ENCODE data around the gene SORBS2.
"Not testable (repeated sequence)": the region's sequence is repeated elsewhere in the genome, so short reads cannot be mapped to it uniquely, and the experiment has no call there.

Gene SORBS2

GRCh38 chr4:185713731-185714130, 98.3 kb downstream of the SORBS2 start:
- Histone ChIP-seq H3K36me3 (ENCODE audit: control insufficient read depth, insufficient read depth, low read length) (no peaks in the 10 kb centered on the region), H3K27me3 (ENCODE audit: control insufficient read depth, insufficient read depth, low read length) (no peaks in the 10 kb centered on the region), H3K4me1 (ENCODE audit: control insufficient read depth, insufficient read depth, low read length) (0 out of 2 replicates have a peak, but pooled peaks cover 1% of the 10 kb centered on the region), H3K27ac (ENCODE audit: low read length) (no peak overlapping the region), H3K4me3 (ENCODE audit: low read length) (no peak overlapping the region), H3K9me3 (ENCODE audit: control insufficient read depth, insufficient read depth, low read length) (no peaks in the 10 kb centered on the region)
- no peak for DNase-seq (ENCODE audit: low read depth, low spot score)
- no CpG with 5 or more reads among the region's 1 CpG for WGBS (ENCODE audit: insufficient coverage, insufficient read length)

GRCh38 chr4:185713272-185713671, 98.7 kb downstream of the SORBS2 start:
- Histone ChIP-seq H3K27me3 (ENCODE audit: control insufficient read depth, insufficient read depth, low read length) (no peaks in the 10 kb centered on the region), H3K4me3 (ENCODE audit: low read length) (no peak overlapping the region), H3K27ac (ENCODE audit: low read length) (no peak overlapping the region), H3K4me1 (ENCODE audit: control insufficient read depth, insufficient read depth, low read length) (0 out of 2 replicates have a peak, but pooled peaks cover 1% of the 10 kb centered on the region), H3K36me3 (ENCODE audit: control insufficient read depth, insufficient read depth, low read length) (no peaks in the 10 kb centered on the region), H3K9me3 (ENCODE audit: control insufficient read depth, insufficient read depth, low read length) (no peaks in the 10 kb centered on the region)
- no peak for DNase-seq (ENCODE audit: low read depth, low spot score)
- WGBS (ENCODE audit: insufficient coverage, insufficient read length): no CpG with 5 or more reads among the region's 5 CpGs

DNA sequence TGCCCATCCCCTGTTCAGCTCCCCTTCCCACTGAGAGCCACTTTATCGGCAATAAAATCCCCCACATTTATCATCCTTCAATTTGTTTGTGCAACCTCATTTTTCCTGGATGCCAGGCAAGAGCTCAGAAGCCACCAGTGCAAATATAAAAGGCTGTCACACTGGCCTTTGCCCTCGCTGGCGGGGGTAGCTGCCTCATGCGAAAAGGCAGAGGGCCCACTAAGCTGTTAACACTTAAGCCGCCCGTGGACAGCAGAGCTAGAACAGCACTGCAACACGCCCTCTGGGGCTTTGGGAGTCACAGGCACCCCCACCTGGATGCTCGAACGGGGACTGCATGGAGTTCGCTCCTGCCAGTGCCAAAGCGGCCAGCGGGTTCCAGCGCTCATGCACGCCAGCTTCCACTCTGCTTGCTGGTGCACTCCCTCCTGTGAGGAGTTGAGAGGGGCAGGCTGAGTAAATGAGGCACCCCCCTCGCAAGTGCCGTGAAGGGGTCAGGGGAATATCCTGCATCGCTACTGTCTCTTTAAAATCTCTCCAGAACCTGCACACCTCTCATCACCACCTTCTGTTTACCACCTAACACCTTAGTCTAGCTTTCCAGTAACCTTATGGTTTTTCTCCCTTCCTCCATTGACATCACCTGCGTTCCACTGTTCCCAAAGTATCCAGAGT, 99.5 kb downstream of the SORBS2 start:
- H3K36me3 ChIP-seq (ENCODE audit: control insufficient read depth, insufficient read depth, low read length): no peaks in the 10 kb centered on the region
- H3K9me3 ChIP-seq (ENCODE audit: control insufficient read depth, insufficient read depth, low read length): no peaks in the 10 kb centered on the region
- no CpG with 5 or more reads among the region's 18 CpGs for WGBS (ENCODE audit: insufficient coverage, insufficient read length)
- H3K4me1 ChIP-seq (ENCODE audit: control insufficient read depth, insufficient read depth, low read length): 0 out of 2 replicates have a peak, but pooled peaks cover 1% of the 10 kb centered on the region
- no peak overlapping the region for H3K4me3 ChIP-seq (ENCODE audit: low read length)
- H3K27me3 ChIP-seq (ENCODE audit: control insufficient read depth, insufficient read depth, low read length): no peaks in the 10 kb centered on the region
- no peak overlapping the region for H3K27ac ChIP-seq (ENCODE audit: low read length)
- no peak for DNase-seq (ENCODE audit: low read depth, low spot score)

DNA sequence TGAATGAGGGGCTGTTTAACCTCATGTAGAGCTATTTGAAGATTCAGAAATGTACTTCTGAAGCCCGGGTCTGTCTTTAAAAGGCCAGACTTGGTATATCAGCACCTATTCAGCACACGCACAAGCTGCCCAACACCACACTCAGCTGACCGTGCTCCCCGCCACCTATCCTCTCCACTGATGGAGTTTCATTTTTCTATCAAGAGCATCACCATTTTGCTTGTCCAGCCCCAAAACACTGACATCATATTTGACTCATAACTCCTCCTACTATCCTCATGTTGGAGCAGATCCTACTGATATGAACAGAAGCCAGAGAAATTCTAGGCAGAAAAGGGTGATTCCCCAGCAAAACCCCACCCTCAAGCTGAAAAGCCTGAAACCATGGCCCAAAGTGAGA, 100.3 kb downstream of the SORBS2 start:
- no peaks in the 10 kb centered on the region for H3K27me3 ChIP-seq (ENCODE audit: control insufficient read depth, insufficient read depth, low read length)
- no peak for DNase-seq (ENCODE audit: low read depth, low spot score)
- H3K4me3 ChIP-seq (ENCODE audit: low read length): no peak overlapping the region
- H3K4me1 ChIP-seq (ENCODE audit: control insufficient read depth, insufficient read depth, low read length): 0 out of 2 replicates have a peak, but pooled peaks cover 1% of the 10 kb centered on the region
- H3K27ac ChIP-seq (ENCODE audit: low read length): no peak overlapping the region
- H3K36me3 ChIP-seq (ENCODE audit: control insufficient read depth, insufficient read depth, low read length): no peaks in the 10 kb centered on the region
- no CpG with 5 or more reads among the region's 4 CpGs for WGBS (ENCODE audit: insufficient coverage, insufficient read length)
- no peaks in the 10 kb centered on the region for H3K9me3 ChIP-seq (ENCODE audit: control insufficient read depth, insufficient read depth, low read length)

DNA sequence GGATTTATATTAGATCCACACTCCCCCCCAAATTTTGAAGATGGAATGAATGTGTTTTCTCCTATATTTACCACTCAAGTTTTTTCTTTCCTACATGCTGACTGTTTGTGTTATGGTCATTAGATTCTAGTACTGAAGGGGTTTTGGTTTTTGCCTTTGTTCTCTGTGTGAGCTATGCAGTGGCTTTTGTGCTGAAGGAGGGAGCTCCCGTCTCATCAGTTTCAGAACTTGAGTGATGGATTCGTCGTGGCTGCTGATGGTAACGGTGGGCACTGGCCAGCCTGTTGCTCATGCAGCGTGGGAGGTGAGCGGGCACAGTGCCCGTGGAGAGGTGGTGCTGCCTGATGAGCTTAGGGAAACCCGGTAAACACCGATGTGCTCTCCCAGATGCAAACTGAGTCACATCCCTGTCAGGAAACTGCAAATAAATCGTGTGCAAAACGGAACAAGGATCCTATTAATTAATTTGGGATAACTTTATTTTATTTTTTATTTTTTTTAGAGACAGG, 101.5 kb downstream of the SORBS2 start:
- H3K4me1 ChIP-seq (ENCODE audit: control insufficient read depth, insufficient read depth, low read length): no peaks in the 10 kb centered on the region
- DNase-seq (ENCODE audit: low read depth, low spot score): no peak
- no peak overlapping the region for H3K27ac ChIP-seq (ENCODE audit: low read length)
- no peaks in the 10 kb centered on the region for H3K27me3 ChIP-seq (ENCODE audit: control insufficient read depth, insufficient read depth, low read length)
- no peaks in the 10 kb centered on the region for H3K36me3 ChIP-seq (ENCODE audit: control insufficient read depth, insufficient read depth, low read length)
- WGBS (ENCODE audit: insufficient coverage, insufficient read length): no CpG with 5 or more reads among the region's 11 CpGs
- H3K4me3 ChIP-seq (ENCODE audit: low read length): no peak overlapping the region
- no peaks in the 10 kb centered on the region; the same call in 1 of the 2 replicates for H3K9me3 ChIP-seq (ENCODE audit: control insufficient read depth, insufficient read depth, low read length)

GRCh38 chr4:185709802-185710486, 102.0 kb downstream of the SORBS2 start:
- no peaks in the 10 kb centered on the region for H3K4me1 ChIP-seq (ENCODE audit: control insufficient read depth, insufficient read depth, low read length)

DNA sequence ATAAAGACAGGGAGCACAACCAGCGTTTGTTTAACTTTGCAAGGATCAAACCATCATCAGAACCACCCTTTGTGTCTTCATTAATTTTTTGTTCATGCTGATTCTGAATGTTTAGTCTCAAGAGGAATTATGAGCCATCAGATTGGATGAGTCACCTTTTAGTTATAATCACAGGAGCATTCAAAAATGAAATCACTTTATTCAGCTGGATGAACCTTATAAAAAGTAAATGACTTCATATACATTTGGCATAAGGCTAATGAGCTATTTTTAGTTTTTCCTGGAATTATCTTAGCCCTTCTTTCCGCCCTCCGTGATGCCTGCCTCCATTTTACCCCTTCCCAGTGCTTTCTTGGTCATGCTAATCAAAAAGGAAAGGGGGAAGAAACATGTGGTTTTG, 103.6 kb downstream of the SORBS2 start:
- WGBS (ENCODE audit: insufficient coverage, insufficient read length): no CpG with 5 or more reads among the region's 3 CpGs
- Histone ChIP-seq H3K4me1 (ENCODE audit: control insufficient read depth, insufficient read depth, low read length) (no peaks in the 10 kb centered on the region), H3K27me3 (ENCODE audit: control insufficient read depth, insufficient read depth, low read length) (no peaks in the 10 kb centered on the region), H3K36me3 (ENCODE audit: control insufficient read depth, insufficient read depth, low read length) (no peaks in the 10 kb centered on the region), H3K4me3 (ENCODE audit: low read length) (no peak overlapping the region), H3K27ac (ENCODE audit: low read length) (no peak overlapping the region), H3K9me3 (ENCODE audit: control insufficient read depth, insufficient read depth, low read length) (no peaks in the 10 kb centered on the region; the same call in 1 of the 2 replicates)
- no peak for DNase-seq (ENCODE audit: low read depth, low spot score)

More at GRCh38 chr4:185709802-185710486, 102.0 kb downstream of the SORBS2 start:
- Histone ChIP-seq H3K36me3 (ENCODE audit: control insufficient read depth, insufficient read depth, low read length) (no peaks in the 10 kb centered on the region), H3K27ac (ENCODE audit: low read length) (no peak overlapping the region), H3K27me3 (ENCODE audit: control insufficient read depth, insufficient read depth, low read length) (no peaks in the 10 kb centered on the region), H3K4me3 (ENCODE audit: low read length) (no peak overlapping the region), H3K9me3 (ENCODE audit: control insufficient read depth, insufficient read depth, low read length) (no peaks in the 10 kb centered on the region; the same call in 1 of the 2 replicates)
- WGBS (ENCODE audit: insufficient coverage, insufficient read length): no CpG with 5 or more reads among the region's 8 CpGs
- DNase-seq (ENCODE audit: low read depth, low spot score): no peak

- DNase-seq (ENCODE audit: low read depth, low spot score); H3K27ac ChIP-seq (ENCODE audit: low read length); H3K36me3 ChIP-seq (ENCODE audit: control insufficient read depth, insufficient read depth, low read length); H3K27me3 ChIP-seq (ENCODE audit: control insufficient read depth, insufficient read depth, low read length); H3K4me1 ChIP-seq (ENCODE audit: control insufficient read depth, insufficient read depth, low read length); H3K9me3 ChIP-seq (ENCODE audit: control insufficient read depth, insufficient read depth, low read length); H3K4me3 ChIP-seq (ENCODE audit: low read length): not testable (repeated sequence)
- WGBS (ENCODE audit: insufficient coverage, insufficient read length): no CpG with 5 or more reads among the region's 4 CpGs
Measured at GRCh38 chr4:185707622-185708021, 104.4 kb downstream of the SORBS2 start.

GRCh38 chr4:185702147-185702663, 109.8 kb downstream of the SORBS2 start:
- Histone ChIP-seq H3K36me3 (ENCODE audit: control insufficient read depth, insufficient read depth, low read length) (no peaks in the 10 kb centered on the region), H3K4me3 (ENCODE audit: low read length) (no peak overlapping the region), H3K27me3 (ENCODE audit: control insufficient read depth, insufficient read depth, low read length) (no peaks in the 10 kb centered on the region), H3K4me1 (ENCODE audit: control insufficient read depth, insufficient read depth, low read length) (no peaks in the 10 kb centered on the region; the same call in 1 of the 2 replicates), H3K27ac (ENCODE audit: low read length) (no peak overlapping the region), H3K9me3 (ENCODE audit: control insufficient read depth, insufficient read depth, low read length) (no peaks in the 10 kb centered on the region; the same call in 1 of the 2 replicates)
- no peak for DNase-seq (ENCODE audit: low read depth, low spot score)
- no CpG with 5 or more reads among the region's 8 CpGs for WGBS (ENCODE audit: insufficient coverage, insufficient read length)

DNA sequence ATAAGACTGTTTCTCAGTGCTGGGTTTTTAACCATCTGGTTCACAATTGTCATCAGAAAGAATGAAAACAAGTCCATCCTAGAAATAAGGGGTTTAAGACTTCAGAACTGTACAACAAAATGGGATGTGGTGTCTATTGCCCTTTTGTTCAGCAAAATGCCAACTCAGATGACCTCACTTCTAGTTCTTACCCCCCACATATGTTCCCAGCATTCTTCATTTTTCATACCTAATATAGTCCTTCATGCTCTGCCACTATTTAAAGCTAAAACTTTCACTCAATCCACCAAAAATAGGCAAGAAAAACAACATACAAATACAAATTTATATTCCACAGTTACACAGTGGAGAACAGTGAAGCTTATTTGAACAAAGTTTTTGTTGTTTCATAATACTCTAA, 111.4 kb downstream of the SORBS2 start:
- no peaks in the 10 kb centered on the region for H3K36me3 ChIP-seq (ENCODE audit: control insufficient read depth, insufficient read depth, low read length)
- H3K4me3 ChIP-seq (ENCODE audit: low read length): no peak overlapping the region
- no peaks in the 10 kb centered on the region; the same call in 1 of the 2 replicates for H3K9me3 ChIP-seq (ENCODE audit: control insufficient read depth, insufficient read depth, low read length)
- H3K27me3 ChIP-seq (ENCODE audit: control insufficient read depth, insufficient read depth, low read length): no peaks in the 10 kb centered on the region
- no peaks in the 10 kb centered on the region; the same call in 1 of the 2 replicates for H3K4me1 ChIP-seq (ENCODE audit: control insufficient read depth, insufficient read depth, low read length)
- DNase-seq (ENCODE audit: low read depth, low spot score): no peak
- no peak overlapping the region for H3K27ac ChIP-seq (ENCODE audit: low read length)

All from iPS DF 6.9 (cell line).